ENCODE results near the gene KIF2A. TPM values are rescaled to one million over a fixed set of nuclear protein-coding genes. Genes with fewer than 3 reads are reported as not detected.

The KIF2A gene
- total and polyA plus RNA-seq, 2 of the 13 experiments (the other 11 are each of a cell fraction or from before 2014, with no cell fraction given): 8.5 to 19.2 TPM

GRCh38 chr5:62275581-62275980 is 30.4 kb upstream of the KIF2A start (continued):
- TF ChIP-seq ARID5B (CRISPR knock-in tag; IDR thresholded peaks at IDR 0.05) (no peak), TRIM24 (CRISPR knock-in tag; IDR thresholded peaks at IDR 0.05) (no peak), PRDM4 (CRISPR knock-in tag; IDR thresholded peaks at IDR 0.05; ENCODE audit: borderline replicate concordance) (no peak), NFRKB (IDR thresholded peaks at IDR 0.05) (no peak), TP53 (CRISPR knock-in tag; conservative IDR thresholded peaks at IDR 0.05) (no peak), ARNT2 (CRISPR knock-in tag; IDR thresholded peaks at IDR 0.05; ENCODE audit: low read depth) (no peak)

- ATAC-seq (no peak), DNase-seq (ENCODE audit: low spot score) (no peak), FAIRE-seq (no peak)
- CTCF ChIA-PET (ENCODE audit: low intra/inter-chr PET ratio, low total read pairs): no interaction called here
- no peak overlapping the region for H3K27ac ChIP-seq (ENCODE audit: extremely low read length, insufficient read depth, low read length)
- no peak overlapping the region for H3K4me3 ChIP-seq (replicated peaks in 1 of 3; ENCODE audit: insufficient read depth in 1 of 3, low read depth in 2 of 3, low read length in 3 of 3)
- 0 out of 2 replicates have a peak, but pooled peaks cover 7% of the 10 kb centered on the region for H3K4me1 ChIP-seq (ENCODE audit: insufficient read depth, low read length)
- no peak overlapping the region for H2AFZ ChIP-seq (ENCODE audit: low read length)
- H3K79me2 ChIP-seq (ENCODE audit: insufficient read depth, low read length): no peaks in the 10 kb centered on the region
- no peak overlapping the region for H3K9ac ChIP-seq (ENCODE audit: insufficient read depth, low read depth, low read length)
- POLR2A ChIA-PET: no interaction called here
- H3K9me3 ChIP-seq (ENCODE audit: low read length): no peaks in the 10 kb centered on the region
- no peaks in the 10 kb centered on the region for H3K27me3 ChIP-seq (ENCODE audit: control insufficient read depth in 1 of 2, insufficient read depth in 2 of 2, low read length in 2 of 2)
- H3K4me2 ChIP-seq (ENCODE audit: low read depth, low read length): no peak overlapping the region
- intact Hi-C loops (cut with micrococcal nuclease; ENCODE audit: unreplicated experiment) (no loop called here), in situ Hi-C loops (cut with HindIII; ENCODE audit: extremely low pct_ligation_motif_present, low pct_unique_long_range_greater_than_20kb) (no loop called here)
- 40% methylated on average over 3 of the region's 3 CpGs for WGBS (ENCODE audit: low lambda C conversion rate)
- BruUV-seq (replicated peaks): no TSS peak
- no peaks in the 10 kb centered on the region for H3K36me3 ChIP-seq (replicated peaks in 1 of 2; ENCODE audit: control insufficient read depth in 1 of 2, insufficient read depth in 2 of 2, low read length in 2 of 2)
- H4K20me1 ChIP-seq (ENCODE audit: insufficient read depth, low read length): no peaks in the 10 kb centered on the region
- TF ChIP-seq ETV5 (CRISPR knock-in tag; IDR thresholded peaks at IDR 0.05; ENCODE audit: borderline replicate concordance) (no peak), IRX3 (CRISPR knock-in tag; IDR thresholded peaks at IDR 0.05; ENCODE audit: borderline replicate concordance, low read depth) (no peak), ZNF326 (CRISPR knock-in tag; IDR thresholded peaks at IDR 0.05; ENCODE audit: borderline replicate concordance) (no peak), NFAT5 (CRISPR knock-in tag; IDR thresholded peaks at IDR 0.05) (no peak), MTA3 (CRISPR knock-in tag; IDR thresholded peaks at IDR 0.05) (no peak)
These were observed 24.6 kb upstream of the KIF2A start for GRCh38 chr5:62281411-62281810.
